Esophagus squamous epithelium (tissue), 5 donors: Measurements from ENCODE around the gene F12. TPM values are rescaled to one million over a fixed set of nuclear protein-coding genes. Genes with fewer than 3 reads are reported as not detected.
A peak's percentile ranks its signal among the peaks of the same experiment; 100 is the strongest.

ENCODE experiments used
- DNase-seq: peaks from one replicate; lab custom pipeline; 2025; lab: John Stamatoyannopoulos, UW
- H3K27ac ChIP-seq, 4 donors: fragments of 200-600 bp; sonication (generic); one replicate each; pipeline ENCODE4 v1.5.1; 2016 to 2019; ENCODE audit warnings: mild to moderate bottlenecking in 1 of 4
- H3K27me3 ChIP-seq, 4 donors: fragments of 200-600 bp; sonication (generic); 1 replicate in 3 of 4; 2 replicates in 1 of 4; pipeline versions ENCODE4 v1.5.1 to v1.6.0; 2017 to 2021; ENCODE audit warnings: antibody characterized with exemption in 1 of 4
- H3K36me3 ChIP-seq, 3 donors: fragments of 200-600 bp; sonication (generic); one replicate each; pipeline ENCODE4 v1.5.1; 2016 to 2019
- H3K4me1 ChIP-seq, 3 donors: fragments of 200-600 bp; sonication (generic); one replicate each; pipeline ENCODE4 v1.5.1; 2017 to 2019
- H3K4me3 ChIP-seq, 4 donors: fragments of 200-600 bp; sonication (generic); 1 replicate in 3 of 4; 2 replicates in 1 of 4; pipeline ENCODE4 v1.5.1; 2016 to 2019; ENCODE audit warnings: mild to moderate bottlenecking in 2 of 4, moderate library complexity in 1 of 4
- H3K9me3 ChIP-seq, 3 donors: fragments of 200-600 bp; sonication (generic); one replicate each; pipeline ENCODE4 v1.5.1; 2016 to 2019
- CTCF ChIP-seq, 6 experiments: fragments of 450-650 bp in 4 of 6; fragments of 200-600 bp in 2 of 6; sonication (generic) in 2 of 6; IDR thresholded peaks; one replicate each; pipeline ENCODE4 v1.5.1; 2016 to 2019; ENCODE audit warnings: antibody characterized with exemption in 6 of 6, mild to moderate bottlenecking in 4 of 6, moderate library complexity in 4 of 6
- POLR2A ChIP-seq, 4 donors: fragments of 450-650 bp; IDR thresholded peaks; one replicate each; pipeline ENCODE4 v1.6.1; 2017; ENCODE audit warnings: antibody characterized with exemption in 4 of 4, mild to moderate bottlenecking in 4 of 4, moderate library complexity in 3 of 4
- WGBS, 2 donors: methylation state at CpG; one replicate each; pipeline ENCODE4 v1.1.5; 2018; 5-methylcytosine and 5-hydroxymethylcytosine counted together
- intact Hi-C: fragments of 100-400 bp; cut with DNase I; formaldehyde crosslinking; loops from one replicate; pipeline ENCODE4 v1.15.0; 2022
- total RNA-seq, 4 donors: library from RNA; depleted of rRNA; stranded (reverse); fragments of >200 nt; gene quantifications; one replicate each; pipeline ENCODE4 v1.1.0, GENCODE V29; 2016
- donor health status: DM: yes; HTN: yes; CAD: no.

F12 gene
- total RNA-seq, 4 donors from 2014 or later = 10.7 to 25.4 (median 19.6) TPM

- TF ChIP-seq CTCF (IDR thresholded peaks at IDR 0.05) = no peak
- no peak for TF ChIP-seq POLR2A (IDR thresholded peaks at IDR 0.05)
- Histone ChIP-seq H3K4me1 (peaks cover 58 to 71% (median 60%) of the 10 kb centered on the region in 3 donors), H3K27me3 (no peaks in the 10 kb centered on the region), H3K36me3 (peaks cover 13 to 24% (median 14%) of the 10 kb centered on the region in 3 donors), H3K9me3 (no peaks in the 10 kb centered on the region), H3K4me3 (peak overlapping the region; percentile 62 to 91 (median 77)), H3K27ac (peak overlapping the region; percentile 94 to 99 (median 98))
- 40 to 49% methylated on average over 7 to 8 of the region's 11 CpGs for WGBS, 2 donors
- intact Hi-C loops = no loop called here
- no peak for DNase-seq
Observed at GRCh38 chr5:177427919-177428573, 18.7 kb upstream of the F12 start.

GRCh38 chr5:177427211-177427822 lies 18.0 kb upstream of the F12 start:
- DNase-seq = no peak
- Histone ChIP-seq H3K36me3 (peaks cover 6 to 17% (median 7%) of the 10 kb centered on the region in 3 donors), H3K27me3 (no peaks in the 10 kb centered on the region), H3K4me1 (peaks cover 56 to 64% (median 58%) of the 10 kb centered on the region in 3 donors), H3K4me3 (peak overlapping the region; percentile 62 to 91 (median 77)), H3K9me3 (no peaks in the 10 kb centered on the region), H3K27ac (peak overlapping the region; percentile 94 to 99 (median 98))
- 3 to 8% methylated on average over 9 to 10 of the region's 11 CpGs for WGBS, 2 donors
- TF ChIP-seq CTCF (IDR thresholded peaks at IDR 0.05) (no peak), POLR2A (IDR thresholded peaks at IDR 0.05) (no peak)
- intact Hi-C loops = no loop called here

- DNase-seq = no peak
- Histone ChIP-seq H3K36me3 (peaks cover 0 to 11% (median under 1%) of the 10 kb centered on the region in 3 donors), H3K27ac (peak within 1 kb of the TSS; percentile 96 to 99 (median 98)), H3K27me3 (no peaks in the 10 kb centered on the region), H3K4me3 (peak within 1 kb of the TSS; percentile 62 to 91 (median 77)), H3K4me1 (peaks cover 49 to 57% (median 52%) of the 10 kb centered on the region in 3 donors), H3K9me3 (no peaks in the 10 kb centered on the region)
- intact Hi-C loops = no loop called here
- 0% methylated on average over 1 of the region's 82 CpGs for WGBS, 2 donors
- TF ChIP-seq POLR2A (IDR thresholded peaks at IDR 0.05) (peak in 2 of 4 donors; percentile 36 to 52), CTCF (IDR thresholded peaks at IDR 0.05) (no peak)
Observed at GRCh38 chr5:177426566-177427210, 17.3 kb upstream of the F12 start, which contains the start of gene GRK6. Gene GRK6 (plus strand): TSS chr5:177426676. CDS start chr5:177426846, 170 bp downstream.

GRCh38 chr5:177425801-177426565 lies 16.6 kb upstream of the F12 start:
- Histone ChIP-seq H3K27ac (peak overlapping the region; percentile 93 to 99 (median 96)), H3K36me3 (peaks cover 0 to 4% (median 0%) of the 10 kb centered on the region in 3 donors), H3K4me3 (peak overlapping the region; percentile 43 to 81 (median 58)), H3K27me3 (no peaks in the 10 kb centered on the region), H3K9me3 (no peaks in the 10 kb centered on the region), H3K4me1 (peaks cover 42 to 50% (median 45%) of the 10 kb centered on the region in 3 donors)
- peak in 3 of 4 donors; percentile 78 to 93 (median 86) for TF ChIP-seq POLR2A (IDR thresholded peaks at IDR 0.05)
- no peak for TF ChIP-seq CTCF (IDR thresholded peaks at IDR 0.05)
- WGBS, 2 donors = 0 to 1% methylated on average over 5 to 25 of the region's 52 CpGs
- intact Hi-C loops = no loop called here
- peak; percentile 100 for DNase-seq
